SK-N-MC (cell line): ENCODE data around the gene OPRM1.

ENCODE experiments used
- DNase-seq: peaks from one replicate; pipeline ENCODE4 v3.0.0-alpha.2; 2011; ENCODE audit warnings: low read depth, low spot score
- H3K27ac ChIP-seq: fragments of 200-600 bp; sonication (generic); 2 replicates; pipeline ENCODE4 v1.5.1; 2016; ENCODE audit warnings: mixed run types
- H3K36me3 ChIP-seq: fragments of 200-600 bp; sonication (generic); 2 replicates; pipeline ENCODE4 v1.6.1; 2017; ENCODE audit warnings: antibody characterized with exemption, low read length, mixed read lengths; ENCODE audit not compliant: insufficient read depth
- H3K4me3 ChIP-seq: fragments of 200-600 bp; sonication (generic); 2 replicates; pipeline ENCODE4 v1.5.1; 2016
- H3K9ac ChIP-seq: fragments of 200-600 bp; sonication (generic); 2 replicates; pipeline ENCODE4 v1.8.0; 2017; ENCODE audit warnings: mixed run types, mixed read lengths; ENCODE audit not compliant: insufficient read length
- H3K9me3 ChIP-seq: fragments of 200-600 bp; sonication (generic); 2 replicates; pipeline ENCODE4 v1.6.1; 2017; ENCODE audit warnings: low read depth, mild to moderate bottlenecking, antibody characterized with exemption, low read length, moderate library complexity, mixed read lengths
- EZH2 ChIP-seq: fragments of 200-600 bp; sonication (generic); IDR thresholded peaks from one replicate; pipeline ENCODE4 v1.6.1; 2017; ENCODE audit warnings: antibody characterized with exemption
- FOXP2 ChIP-seq: optimal IDR thresholded peaks from 2 replicates; pipeline ENCODE3; 2011; ENCODE audit warnings: mild to moderate bottlenecking, moderate library complexity; ENCODE audit not compliant: insufficient read depth; ENCODE audit errors: extremely low read length, control extremely low read depth
- POLR2AphosphoS5 ChIP-seq: IDR thresholded peaks from 2 replicates; pipeline ENCODE4 v1.6.1; 2012; ENCODE audit warnings: mild to moderate bottlenecking, low read depth, low read length, borderline replicate concordance

Gene OPRM1

DNA sequence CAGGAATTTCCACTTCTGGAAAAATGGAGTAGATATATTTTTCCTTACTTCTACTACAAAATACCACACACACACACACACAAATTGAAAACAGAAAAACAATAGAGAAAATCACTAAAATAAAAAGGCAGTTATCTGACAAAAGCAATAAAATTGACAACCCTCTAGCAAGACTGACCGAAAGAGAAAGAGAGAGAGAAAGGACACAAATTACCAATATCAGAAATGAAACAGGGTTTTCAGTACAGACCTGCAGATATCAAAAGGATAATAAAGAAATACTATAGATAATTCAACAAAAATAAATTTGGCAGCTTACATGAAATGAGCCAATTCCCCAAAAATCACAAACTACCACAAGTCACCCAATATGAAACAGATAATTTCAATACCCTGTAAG is 104.7 kb downstream of the OPRM1 start:
- H3K4me3 ChIP-seq: no peak overlapping the region
- DNase-seq: no peak
- H3K27ac ChIP-seq: no peak overlapping the region
- H3K36me3 ChIP-seq: no peaks in the 10 kb centered on the region
- no peaks in the 10 kb centered on the region for H3K9me3 ChIP-seq
- no peak overlapping the region for H3K9ac ChIP-seq
- TF ChIP-seq POLR2AphosphoS5 (no peak), FOXP2 (no peak), EZH2 (no peak)

DNA sequence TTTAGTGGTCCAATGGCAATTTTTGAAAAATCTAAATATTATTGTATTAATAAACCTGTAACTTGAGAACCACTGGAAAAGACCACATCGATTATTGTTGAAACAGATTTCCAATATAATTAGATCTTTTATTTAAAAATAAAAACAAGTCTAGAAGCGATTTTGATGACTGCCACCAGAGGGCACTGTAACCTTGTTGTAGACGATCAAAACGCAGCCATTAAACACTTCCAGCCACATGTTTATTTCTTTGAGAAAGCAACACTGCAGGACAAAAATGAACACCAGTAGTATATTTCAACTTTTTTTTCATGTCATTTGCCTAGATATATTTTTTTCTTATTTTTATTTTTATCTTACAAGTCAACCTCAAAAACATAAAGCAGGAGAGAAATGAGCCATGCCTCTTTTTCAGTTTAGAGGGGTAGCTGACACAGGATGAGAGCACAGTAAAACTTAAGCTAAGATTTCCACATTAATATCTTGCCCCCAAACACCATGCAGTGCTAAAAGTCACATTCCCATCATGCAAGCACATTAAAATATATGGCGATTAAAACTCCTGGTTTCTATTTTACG is 115.4 kb downstream of the OPRM1 start:
- peak; percentile 62 for DNase-seq
- no peak overlapping the region for H3K4me3 ChIP-seq
- TF ChIP-seq FOXP2: no peak
- no peak for TF ChIP-seq EZH2
- TF ChIP-seq POLR2AphosphoS5: no peak
- H3K9me3 ChIP-seq: no peaks in the 10 kb centered on the region
- H3K9ac ChIP-seq: peak overlapping the region; percentile 25
- H3K27ac ChIP-seq: no peak overlapping the region
- H3K36me3 ChIP-seq: no peaks in the 10 kb centered on the region

DNA sequence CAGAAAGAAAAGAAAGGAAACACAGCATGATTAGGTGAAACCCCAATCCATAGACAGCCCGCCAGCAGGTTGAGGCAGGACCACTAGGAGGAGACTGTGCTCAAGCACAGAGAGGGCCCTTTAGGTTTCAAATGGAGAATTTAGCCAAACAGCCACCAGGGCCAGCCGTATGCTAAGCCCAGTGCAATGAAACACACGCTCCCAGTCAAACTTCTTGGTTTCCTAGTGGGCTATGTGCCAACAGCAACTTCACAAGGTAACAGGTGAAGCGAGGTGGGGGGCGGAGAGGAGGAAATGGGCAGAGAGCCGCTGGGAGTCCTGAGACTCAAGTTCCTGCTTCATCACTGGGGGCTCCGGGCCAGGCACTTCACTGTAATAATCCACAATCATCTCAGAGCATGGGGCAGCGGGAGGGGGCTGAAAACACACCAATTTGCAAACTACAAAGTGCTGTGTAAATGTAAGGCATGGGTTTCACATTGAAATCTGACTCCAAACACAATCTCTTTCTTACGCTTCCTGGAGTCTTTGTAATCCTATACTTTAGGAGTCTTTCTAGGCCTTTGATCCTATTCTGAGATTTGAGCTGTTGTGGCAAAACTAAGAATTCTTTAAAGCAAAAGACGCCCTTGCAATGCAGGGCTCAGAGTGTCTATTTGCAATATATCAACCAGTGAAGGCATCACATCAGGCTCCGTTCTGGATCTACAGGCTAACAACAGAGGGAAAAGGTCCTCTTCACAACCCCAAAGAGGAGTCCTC is 117.3 kb downstream of the OPRM1 start:
- Histone ChIP-seq H3K9me3 (no peaks in the 10 kb centered on the region), H3K36me3 (no peaks in the 10 kb centered on the region), H3K27ac (no peak overlapping the region), H3K4me3 (no peak overlapping the region), H3K9ac (no peak overlapping the region)
- DNase-seq: no peak
- TF ChIP-seq POLR2AphosphoS5 (no peak), FOXP2 (no peak), EZH2 (no peak)

DNA sequence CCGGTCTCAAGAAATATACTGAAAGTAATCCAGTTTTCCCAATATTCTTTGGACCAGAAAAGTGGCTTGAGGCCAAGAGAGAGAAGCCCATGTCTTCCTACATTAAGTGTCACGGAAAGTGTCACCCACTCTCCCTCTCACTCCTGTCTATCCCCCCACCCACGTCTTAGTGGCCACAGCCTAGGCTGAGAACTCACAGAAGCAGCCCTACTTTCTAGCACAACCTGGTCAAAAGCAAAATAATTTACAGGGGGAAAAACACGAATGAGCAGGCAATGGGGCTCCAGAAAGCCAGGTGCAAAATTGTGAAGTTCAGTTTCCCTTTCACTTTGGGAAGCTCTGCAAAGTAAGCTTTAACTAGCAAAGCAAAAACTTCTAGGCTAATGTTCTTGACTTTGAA is 118.0 kb downstream of the OPRM1 start:
- no peaks in the 10 kb centered on the region for H3K36me3 ChIP-seq
- no peak overlapping the region for H3K27ac ChIP-seq
- no peak for DNase-seq
- no peaks in the 10 kb centered on the region for H3K9me3 ChIP-seq
- TF ChIP-seq FOXP2 (no peak), POLR2AphosphoS5 (no peak), EZH2 (no peak)
- H3K4me3 ChIP-seq: no peak overlapping the region
- H3K9ac ChIP-seq: no peak overlapping the region

DNA sequence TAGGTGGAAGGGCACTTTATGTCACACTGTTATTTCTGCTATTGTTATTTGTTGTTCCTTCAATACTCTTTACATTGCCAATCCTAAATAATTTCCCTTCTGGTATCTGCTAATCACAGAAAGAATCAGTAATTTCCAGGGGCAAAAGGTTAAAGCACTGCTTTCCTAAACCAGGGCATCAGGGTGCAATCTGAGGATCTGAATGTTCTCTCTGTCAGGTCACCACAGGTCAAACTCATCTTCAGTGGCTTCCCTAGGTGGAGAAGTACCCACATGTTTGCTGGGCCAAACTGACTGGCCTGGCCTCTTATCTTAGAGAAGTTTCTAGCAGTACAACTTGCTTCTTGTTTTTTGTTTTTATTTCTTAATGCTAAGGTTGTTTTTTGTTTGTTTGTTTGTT is 118.7 kb downstream of the OPRM1 start:
- Histone ChIP-seq H3K4me3 (no peak overlapping the region), H3K36me3 (no peaks in the 10 kb centered on the region), H3K27ac (no peak overlapping the region), H3K9ac (no peak overlapping the region), H3K9me3 (no peaks in the 10 kb centered on the region)
- no peak for DNase-seq
- TF ChIP-seq POLR2AphosphoS5: no peak
- TF ChIP-seq FOXP2: no peak
- TF ChIP-seq EZH2: no peak

DNA sequence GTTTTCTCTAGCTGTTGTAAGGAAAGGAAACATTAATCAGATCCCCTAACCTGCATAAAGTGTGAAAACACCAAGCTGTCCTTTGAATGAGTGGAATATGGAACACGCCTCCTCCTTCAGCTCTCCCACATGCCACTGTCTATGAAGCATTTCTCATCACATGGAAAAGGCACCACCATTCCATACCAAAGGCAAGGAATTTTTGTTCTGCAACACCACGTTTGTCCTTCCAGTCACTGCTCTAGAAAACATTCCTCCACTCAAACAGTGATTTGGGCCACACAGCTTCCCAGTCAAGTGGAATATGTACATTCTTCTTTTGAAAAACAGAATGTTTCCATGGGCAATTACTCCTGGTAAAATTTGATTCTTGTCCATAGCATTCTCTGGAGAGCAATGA is 120.1 kb downstream of the OPRM1 start:
- Histone ChIP-seq H3K4me3 (no peak overlapping the region), H3K27ac (no peak overlapping the region), H3K9me3 (no peaks in the 10 kb centered on the region), H3K9ac (no peak overlapping the region), H3K36me3 (no peaks in the 10 kb centered on the region)
- no peak for TF ChIP-seq POLR2AphosphoS5
- no peak for TF ChIP-seq EZH2
- no peak for TF ChIP-seq FOXP2
- no peak for DNase-seq

DNA sequence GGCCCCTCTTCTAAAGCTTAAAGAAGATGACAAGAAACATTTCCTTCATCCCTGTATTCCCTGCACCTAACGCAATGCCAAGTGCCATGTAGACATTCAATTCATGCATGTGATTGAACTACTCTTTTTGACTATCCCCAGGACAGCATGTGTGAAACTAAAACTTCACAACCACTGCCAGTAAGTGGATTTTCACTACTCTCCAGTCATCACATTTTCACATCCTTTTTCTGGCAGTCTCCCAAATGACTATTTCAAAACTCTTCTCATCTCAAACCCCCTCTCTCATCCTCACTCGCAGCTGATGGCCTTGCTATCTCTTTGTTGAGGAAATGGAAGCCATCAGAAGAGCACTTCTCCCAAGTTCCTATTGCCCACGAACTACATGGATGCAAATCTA is 122.6 kb downstream of the OPRM1 start:
- no peaks in the 10 kb centered on the region for H3K9me3 ChIP-seq
- no peak overlapping the region for H3K27ac ChIP-seq
- no peak overlapping the region for H3K9ac ChIP-seq
- no peaks in the 10 kb centered on the region for H3K36me3 ChIP-seq
- no peak overlapping the region for H3K4me3 ChIP-seq
- TF ChIP-seq POLR2AphosphoS5: no peak
- no peak for TF ChIP-seq EZH2
- no peak for TF ChIP-seq FOXP2
- DNase-seq: no peak

DNA sequence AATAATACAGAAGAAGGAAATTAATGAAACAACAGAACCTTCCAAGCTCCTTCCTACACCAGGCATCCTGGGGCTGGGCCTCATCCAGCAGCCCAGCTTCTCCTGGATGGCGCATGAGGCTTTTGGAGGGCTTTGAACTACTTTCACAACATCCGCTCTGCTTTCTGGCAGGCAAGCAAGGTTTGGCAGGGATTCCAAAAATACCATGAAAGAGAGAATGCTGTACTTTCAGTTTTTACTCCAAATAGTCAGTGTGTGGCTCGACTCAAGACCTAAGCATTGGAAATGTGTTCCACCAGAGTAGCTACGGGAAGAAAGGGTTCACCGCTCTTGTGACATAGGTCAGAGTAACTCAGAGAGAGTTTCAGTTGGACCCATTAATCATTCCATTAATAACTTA is 125.4 kb downstream of the OPRM1 start:
- DNase-seq: no peak
- Histone ChIP-seq H3K36me3 (no peaks in the 10 kb centered on the region), H3K9ac (no peak overlapping the region), H3K4me3 (no peak overlapping the region), H3K9me3 (no peaks in the 10 kb centered on the region), H3K27ac (no peak overlapping the region)
- no peak for TF ChIP-seq POLR2AphosphoS5
- no peak for TF ChIP-seq EZH2

DNA sequence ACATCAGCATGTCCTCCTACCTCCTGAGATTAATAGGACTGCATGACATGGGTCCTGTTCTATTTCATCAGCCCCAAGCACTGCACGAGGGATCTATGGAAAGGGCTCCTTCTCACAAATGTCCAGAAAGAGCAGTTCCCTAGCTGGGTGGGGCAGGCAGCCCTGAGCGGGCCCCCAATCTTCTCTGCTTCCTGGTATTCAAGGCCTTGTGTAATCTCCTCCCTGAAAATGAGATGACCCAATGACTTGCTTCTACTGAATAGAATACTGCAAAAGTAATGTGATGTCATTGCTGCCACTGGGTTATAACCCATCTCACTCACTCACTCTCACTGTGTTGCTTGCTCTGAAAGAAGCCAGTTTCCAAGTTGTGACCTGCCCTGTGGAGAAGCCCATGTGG is 126.4 kb downstream of the OPRM1 start:
- no peak overlapping the region for H3K4me3 ChIP-seq
- TF ChIP-seq EZH2: no peak
- TF ChIP-seq FOXP2: no peak
- TF ChIP-seq POLR2AphosphoS5: no peak
- no peaks in the 10 kb centered on the region for H3K36me3 ChIP-seq
- H3K9ac ChIP-seq: no peak overlapping the region
- no peak for DNase-seq
- H3K27ac ChIP-seq: no peak overlapping the region
- no peaks in the 10 kb centered on the region for H3K9me3 ChIP-seq
